Ecto neural progenitor cell (in vitro differentiated cells): ENCODE results near the gene ABCC1.

Experiments
- DNase-seq: peaks from one replicate; pipeline ENCODE4 v3.0.0-alpha.2; 2018; ENCODE audit warnings: low spot score

The ABCC1 gene

GRCh38 chr16:16048904-16049582 is 99.6 kb downstream of the ABCC1 start:
- no peak for DNase-seq

- no peak for DNase-seq
These were observed 100.7 kb downstream of the ABCC1 start for GRCh38 chr16:16050106-16050505.

DNA sequence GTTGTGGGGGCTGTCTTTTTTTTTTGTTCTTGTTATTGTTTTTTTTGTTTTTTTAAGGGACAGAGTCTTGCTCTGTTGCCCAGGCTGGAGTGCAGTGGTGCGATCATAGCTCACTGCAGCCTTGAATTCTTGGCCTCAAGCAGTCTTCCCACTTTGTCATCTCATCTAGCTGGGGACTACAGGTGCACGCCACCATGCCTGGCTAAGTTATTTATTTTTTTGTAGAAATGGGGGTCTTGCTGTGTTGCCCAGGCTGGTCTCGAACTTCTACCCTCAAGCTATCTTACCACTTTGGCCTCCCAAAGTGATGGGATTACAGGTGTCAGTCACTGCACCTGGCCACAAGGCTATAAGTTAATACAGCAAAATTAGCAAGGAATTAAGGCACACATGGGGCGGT is 101.7 kb downstream of the ABCC1 start:
- DNase-seq = no peak

DNA sequence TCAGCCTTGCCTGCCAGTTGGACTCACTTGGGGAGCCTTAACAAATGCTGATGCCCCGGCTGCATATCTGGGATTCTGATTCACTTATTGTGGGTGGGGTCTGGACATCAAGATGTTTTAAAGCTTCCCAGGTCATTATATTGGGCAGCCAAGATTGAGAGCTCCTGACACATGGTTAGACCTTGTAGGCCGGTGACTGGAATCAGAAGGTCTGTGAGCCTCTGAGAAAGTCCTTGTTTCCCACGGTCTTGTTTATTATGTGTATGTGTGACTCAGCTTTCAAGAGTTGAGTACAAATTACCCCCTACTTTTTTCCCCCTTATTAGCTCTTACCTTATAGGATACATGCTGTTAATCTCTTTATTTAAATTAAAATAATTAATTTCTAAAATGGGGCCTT is 103.5 kb downstream of the ABCC1 start:
- DNase-seq = no peak

- no peak for DNase-seq
These were observed 107.7 kb downstream of the ABCC1 start for GRCh38 chr16:16057102-16057501.

GRCh38 chr16:16059160-16059559 is 109.7 kb downstream of the ABCC1 start:
- DNase-seq = no peak

DNA sequence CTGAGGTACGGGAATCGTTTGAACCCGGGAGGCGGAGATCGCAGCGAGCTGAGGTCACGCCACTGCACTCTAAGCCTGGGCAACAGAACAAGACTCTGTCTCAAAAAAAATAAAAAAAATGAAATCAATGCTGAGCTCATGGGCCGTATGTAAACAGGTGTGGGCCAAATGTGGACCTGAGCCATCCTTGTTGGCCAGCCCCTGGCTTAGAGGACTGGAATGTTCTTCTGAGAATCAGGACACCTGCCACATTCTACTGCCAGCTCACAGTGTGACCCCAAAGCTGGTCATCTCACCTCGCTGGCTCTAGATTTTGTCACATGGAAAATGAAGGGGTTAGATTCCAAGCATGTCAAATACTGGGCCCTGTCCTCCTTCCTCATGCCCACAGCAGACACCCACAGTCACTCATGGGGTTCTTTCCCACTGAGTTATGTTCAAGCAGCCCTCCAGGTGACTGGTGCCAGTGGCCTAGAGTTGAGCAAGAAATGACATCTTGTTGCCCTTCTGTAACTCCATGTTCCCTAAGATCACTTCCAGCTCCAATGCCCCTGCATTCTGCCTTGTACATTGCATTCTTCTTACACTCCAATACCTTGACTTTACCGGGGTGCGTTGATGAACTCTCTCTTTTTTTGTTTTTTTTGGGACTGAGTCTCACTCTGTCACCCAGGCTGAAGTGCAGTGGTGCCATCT is 110.6 kb downstream of the ABCC1 start:
- DNase-seq = no peak

GRCh38 chr16:16062023-16062937 is 112.9 kb downstream of the ABCC1 start:
- no peak for DNase-seq

DNA sequence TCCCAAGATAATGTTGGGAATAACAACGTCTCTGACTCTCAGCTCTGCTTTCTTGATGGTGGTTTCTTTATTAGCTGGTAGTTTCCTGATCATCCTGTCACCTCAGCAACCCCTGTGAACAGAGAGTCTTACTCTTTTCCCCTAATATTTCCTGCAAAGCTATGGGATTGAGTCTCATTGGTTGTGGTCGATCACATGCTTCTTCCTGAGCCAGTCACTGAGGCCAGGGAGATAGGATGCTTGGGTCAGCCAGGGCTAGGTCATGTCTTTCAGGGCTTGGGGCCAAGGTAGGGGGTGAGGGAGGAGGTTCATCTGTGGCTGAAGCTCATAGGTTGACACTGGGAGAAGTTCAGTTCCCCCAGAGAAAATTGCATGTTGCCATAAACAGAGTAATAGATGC is 114.3 kb downstream of the ABCC1 start:
- no peak for DNase-seq

- no peak for DNase-seq
These were observed 115.5 kb downstream of the ABCC1 start for GRCh38 chr16:16064874-16065384.

DNA sequence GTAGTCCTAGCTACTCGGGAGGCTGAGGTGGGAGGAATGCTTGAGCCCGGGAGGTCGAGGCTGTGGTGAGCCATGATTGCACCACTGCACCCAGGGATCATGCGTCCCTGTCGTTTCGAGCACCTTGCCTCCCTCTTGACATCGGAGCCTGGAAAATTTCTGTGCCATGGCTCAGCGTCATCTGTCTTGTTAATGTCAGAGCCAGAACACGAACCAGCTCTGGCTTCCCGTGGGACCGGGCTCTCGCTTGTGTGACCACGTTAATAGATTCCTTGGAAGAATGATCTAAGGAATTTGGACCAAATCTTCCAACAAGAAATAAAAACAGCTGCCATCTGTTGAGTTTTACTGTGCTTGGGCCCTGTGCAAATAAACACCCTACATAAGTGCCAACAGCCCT is 117.7 kb downstream of the ABCC1 start:
- no peak for DNase-seq

DNA sequence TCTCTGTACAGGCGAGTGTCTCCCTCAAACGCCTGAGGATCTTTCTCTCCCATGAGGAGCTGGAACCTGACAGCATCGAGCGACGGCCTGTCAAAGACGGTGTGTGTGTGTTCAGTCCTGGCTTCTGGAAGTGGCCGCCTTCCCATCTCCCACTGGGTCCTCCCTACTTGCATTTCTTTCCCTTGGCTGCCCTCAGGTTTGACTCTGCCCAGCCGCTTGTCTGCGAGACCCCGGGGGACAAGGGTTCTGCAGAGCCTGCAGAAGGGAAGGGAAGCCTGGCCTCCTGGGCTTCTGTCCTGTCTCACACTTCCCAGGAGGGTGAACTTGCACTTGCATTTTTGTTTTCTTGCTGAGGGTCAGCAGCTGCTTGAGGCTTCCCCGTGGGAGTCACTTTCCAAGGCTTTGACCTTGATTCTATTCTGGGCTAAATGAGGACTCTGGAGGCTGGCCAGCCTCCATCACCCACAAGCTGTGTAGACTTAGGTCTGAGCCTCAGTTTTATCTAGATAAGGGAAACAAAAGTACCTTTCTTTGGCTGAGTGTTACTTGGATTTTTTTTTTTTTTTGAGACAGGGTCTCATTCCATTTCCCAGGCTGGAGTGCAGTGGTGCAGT is 122.3 kb downstream of the ABCC1 start:
- DNase-seq = no peak

DNA sequence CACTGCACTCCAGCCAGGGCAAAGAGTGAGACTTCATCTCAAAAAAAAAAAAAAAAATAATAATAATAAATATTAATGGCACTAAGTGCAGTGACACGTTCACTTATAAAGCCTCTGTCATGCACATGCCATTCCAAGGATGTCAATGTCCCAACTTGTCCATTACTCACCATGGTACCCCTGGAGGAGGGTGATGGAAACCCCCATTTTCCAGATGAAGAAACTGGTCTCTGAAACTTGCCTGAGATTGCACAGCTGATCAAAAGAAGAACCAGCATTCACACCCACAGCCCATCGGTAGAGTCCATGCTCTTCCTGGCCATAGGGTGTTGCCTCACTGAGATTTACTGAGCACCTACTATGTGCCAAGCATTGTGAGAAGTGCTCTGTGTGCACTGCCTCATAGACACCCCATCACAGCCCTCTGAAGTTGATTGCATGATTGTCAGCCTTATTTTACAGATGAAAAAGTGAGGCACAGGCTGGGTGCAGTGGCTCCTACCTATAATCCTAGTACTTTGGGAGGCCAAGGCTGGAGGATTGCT is 123.7 kb downstream of the ABCC1 start:
- no peak for DNase-seq

DNA sequence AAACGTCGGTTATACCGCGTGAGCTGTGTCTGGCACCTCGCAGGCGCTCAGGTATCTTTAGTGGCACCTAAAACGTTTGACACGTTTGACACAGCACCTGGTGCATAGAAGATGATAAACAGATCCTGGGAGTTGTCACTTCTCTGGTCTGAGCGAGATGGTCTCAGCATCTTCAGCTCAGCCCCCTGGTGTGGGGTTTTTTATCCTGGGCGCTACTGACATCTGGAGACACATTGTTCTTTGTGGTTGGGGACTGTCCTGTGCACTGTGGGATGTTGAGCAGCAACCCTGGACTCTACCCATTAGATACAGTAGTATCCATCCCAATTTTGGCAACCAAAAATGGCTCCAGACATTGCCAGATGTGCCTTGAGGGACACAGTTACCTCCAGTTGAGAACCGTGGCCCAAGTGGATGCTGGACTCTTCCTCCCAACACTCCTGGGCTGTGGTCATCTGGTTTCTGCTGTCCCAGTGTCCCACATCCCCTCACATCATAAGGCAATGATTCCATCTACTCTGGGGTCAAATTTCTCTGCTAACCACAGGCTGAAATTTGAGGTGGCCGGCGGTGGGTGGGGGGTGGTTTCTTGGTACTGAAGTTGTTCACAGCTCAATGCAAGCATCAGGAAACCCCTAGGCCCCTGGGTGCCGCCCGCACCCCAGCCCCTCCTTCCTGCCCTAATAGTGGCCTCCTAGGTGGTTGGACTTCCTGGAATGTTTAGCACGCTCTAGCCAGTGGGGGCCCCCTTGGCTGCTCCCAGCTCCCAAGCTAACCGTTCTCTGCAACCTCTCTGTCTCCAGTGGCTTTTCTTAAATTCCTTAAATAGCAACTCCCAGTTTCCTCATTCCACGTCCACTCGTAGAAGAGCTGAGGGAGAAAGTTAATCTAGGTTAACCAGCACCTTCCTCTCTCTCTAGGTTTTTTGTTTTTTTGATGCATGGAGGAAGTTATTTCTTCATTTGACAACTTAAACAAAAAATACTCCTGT is 124.8 kb downstream of the ABCC1 start:
- DNase-seq = peak; percentile 49

- DNase-seq = no peak
These were observed 126.3 kb downstream of the ABCC1 start for GRCh38 chr16:16075488-16076422.

GRCh38 chr16:16076423-16076813 is 127.0 kb downstream of the ABCC1 start:
- no peak for DNase-seq

GRCh38 chr16:16080465-16081065 is 131.1 kb downstream of the ABCC1 start:
- DNase-seq = no peak

DNA sequence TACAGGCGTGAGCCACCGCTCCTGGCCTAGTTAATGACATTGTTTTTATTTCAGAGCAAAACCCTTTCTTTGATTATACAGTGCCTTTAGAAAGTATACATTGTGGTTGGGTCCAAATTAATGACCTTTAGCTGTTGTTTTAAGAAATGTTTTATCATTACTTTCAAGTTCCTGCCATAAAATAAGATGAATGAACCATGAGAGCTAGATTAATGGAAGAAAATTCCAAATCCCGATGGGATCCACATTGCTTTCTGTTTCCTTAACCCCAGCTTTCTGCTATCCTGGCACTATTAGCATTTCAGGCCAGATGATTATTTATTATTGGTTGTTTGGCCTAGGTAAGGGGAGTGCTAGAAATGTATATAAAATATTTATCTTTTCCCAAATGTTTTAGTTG is 131.7 kb downstream of the ABCC1 start:
- no peak for DNase-seq

DNA sequence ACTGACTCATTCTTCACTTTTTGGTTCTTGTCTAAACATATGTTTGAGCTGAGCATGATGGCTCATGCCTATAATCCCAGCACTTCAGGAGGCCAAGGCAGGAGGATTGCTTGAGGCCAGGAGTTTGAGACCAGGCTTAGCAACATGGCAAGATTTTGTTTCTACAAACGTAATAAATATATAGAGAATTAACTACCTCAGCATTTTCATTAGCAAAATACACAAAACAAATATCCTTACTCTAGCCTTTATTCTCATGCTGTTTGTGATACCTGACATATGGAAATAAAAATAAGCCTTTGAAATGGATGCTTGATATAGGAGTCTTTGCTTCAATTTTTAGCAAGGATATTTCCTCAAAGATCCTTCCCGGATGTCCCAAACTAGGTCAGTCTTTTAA is 132.8 kb downstream of the ABCC1 start:
- DNase-seq = no peak
